Fibroblast of the aortic adventitia (primary cell): ENCODE results near the gene THRA. TPM values are rescaled to one million over a fixed set of nuclear protein-coding genes. Genes with fewer than 3 reads are reported as not detected.
A peak's percentile ranks its signal among the peaks of the same experiment; 100 is the strongest.

ENCODE experiments used
- DNase-seq: peaks from one replicate; pipeline ENCODE4 v3.0.0-alpha.2; 2010; ENCODE audit warnings: low read depth
- H3K4me3 ChIP-seq: 2 replicates; pipeline ENCODE4 v1.5.1; 2011; ENCODE audit warnings: low read depth, mild to moderate bottlenecking, control low read depth, low read length, moderate library complexity
- total RNA-seq: library from RNA; depleted of rRNA; stranded (reverse); fragments of >200 nt; gene quantifications from 2 replicates; pipeline ENCODE4 v1.2.3, GENCODE V29; 2012; ENCODE audit warnings: low replicate concordance
- TF ChIP-seq, protein P1 (sequence below): IDR thresholded peaks from 2 replicates; pipeline ENCODE4 v1.5.1; 2011; ENCODE audit warnings: mild to moderate bottlenecking, low read length, control low read depth, inconsistent platforms; ENCODE audit not compliant: insufficient read depth

THRA gene
- total RNA-seq, 1 donor: 23.0 TPM

DNA sequence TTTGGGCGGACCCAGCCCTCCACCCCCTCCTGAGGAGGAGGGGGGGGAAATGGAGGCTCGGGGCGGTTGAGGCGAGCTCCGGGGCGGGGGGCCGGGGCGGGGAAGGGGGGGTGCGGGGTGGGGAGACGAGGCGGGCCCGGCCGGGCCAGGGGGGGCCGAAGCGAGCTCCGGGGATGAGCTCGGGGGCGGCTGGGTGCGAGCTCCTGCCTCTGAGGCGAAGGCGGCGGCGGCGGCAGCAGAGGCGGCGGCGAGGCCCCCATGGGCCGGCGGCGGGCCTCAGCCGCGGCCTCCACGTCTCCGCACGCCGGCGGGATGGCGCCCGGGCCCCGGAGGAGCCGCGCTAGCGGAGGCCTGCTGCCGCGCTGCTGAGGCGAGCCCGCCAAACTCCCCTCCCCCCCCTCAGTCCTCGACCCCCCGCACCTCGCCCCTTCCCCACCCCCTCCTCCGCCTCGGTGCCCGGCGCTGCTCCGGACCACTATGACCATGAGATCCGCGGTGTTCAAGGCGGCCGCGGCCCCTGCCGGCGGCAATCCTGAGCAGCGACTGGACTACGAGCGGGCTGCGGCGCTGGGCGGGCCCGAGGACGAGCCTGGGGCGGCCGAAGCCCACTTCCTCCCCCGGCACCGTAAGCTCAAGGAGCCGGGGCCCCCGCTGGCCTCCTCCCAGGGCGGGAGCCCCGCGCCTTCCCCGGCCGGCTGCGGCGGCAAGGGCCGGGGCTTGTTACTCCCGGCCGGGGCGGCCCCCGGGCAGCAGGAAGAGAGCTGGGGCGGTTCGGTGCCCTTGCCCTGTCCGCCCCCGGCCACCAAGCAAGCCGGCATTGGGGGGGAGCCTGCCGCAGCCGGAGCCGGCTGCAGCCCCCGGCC lies 59.6 kb downstream of the THRA start:
- DNase-seq: no peak
- TF ChIP-seq, protein P1, sequence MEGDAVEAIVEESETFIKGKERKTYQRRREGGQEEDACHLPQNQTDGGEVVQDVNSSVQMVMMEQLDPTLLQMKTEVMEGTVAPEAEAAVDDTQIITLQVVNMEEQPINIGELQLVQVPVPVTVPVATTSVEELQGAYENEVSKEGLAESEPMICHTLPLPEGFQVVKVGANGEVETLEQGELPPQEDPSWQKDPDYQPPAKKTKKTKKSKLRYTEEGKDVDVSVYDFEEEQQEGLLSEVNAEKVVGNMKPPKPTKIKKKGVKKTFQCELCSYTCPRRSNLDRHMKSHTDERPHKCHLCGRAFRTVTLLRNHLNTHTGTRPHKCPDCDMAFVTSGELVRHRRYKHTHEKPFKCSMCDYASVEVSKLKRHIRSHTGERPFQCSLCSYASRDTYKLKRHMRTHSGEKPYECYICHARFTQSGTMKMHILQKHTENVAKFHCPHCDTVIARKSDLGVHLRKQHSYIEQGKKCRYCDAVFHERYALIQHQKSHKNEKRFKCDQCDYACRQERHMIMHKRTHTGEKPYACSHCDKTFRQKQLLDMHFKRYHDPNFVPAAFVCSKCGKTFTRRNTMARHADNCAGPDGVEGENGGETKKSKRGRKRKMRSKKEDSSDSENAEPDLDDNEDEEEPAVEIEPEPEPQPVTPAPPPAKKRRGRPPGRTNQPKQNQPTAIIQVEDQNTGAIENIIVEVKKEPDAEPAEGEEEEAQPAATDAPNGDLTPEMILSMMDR: peak; percentile 41
- H3K4me3 ChIP-seq: peak overlapping the region; percentile 96

DNA sequence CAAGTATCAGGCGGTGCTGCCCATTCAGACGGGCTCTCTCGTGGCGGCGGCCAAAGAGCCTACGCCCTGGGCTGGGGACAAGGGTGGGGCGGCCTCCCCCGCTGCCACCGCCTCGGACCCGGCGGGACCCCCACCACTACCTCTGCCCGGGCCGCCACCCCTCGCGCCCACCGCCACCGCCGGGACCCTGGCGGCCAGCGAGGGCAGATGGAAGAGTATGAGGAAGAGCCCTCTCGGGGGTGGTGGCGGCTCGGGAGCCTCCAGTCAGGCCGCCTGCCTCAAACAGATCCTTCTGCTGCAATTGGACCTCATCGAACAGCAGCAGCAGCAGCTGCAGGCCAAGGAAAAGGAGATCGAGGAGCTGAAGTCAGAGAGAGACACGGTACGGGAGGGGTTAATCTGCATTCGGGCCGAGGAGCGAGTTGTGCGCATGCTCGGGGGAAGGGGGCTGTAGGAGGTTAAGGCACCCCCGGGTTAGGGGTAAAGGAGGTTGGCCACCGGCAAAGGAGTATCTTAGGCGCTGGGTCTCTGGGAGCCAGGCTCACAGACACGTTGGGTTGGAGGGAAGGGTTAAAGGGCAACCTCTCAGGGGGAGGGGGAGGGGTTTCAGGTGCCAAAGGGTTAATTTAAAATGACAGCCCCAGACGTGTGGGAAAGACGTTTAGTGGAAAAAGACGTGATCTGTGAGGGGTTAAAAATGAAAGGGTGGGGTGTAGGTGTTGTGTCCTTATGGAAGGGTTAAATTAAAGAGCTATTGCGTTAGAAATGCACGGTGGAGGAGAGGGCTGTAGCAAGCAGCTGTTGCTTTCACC lies 60.4 kb downstream of the THRA start:
- H3K4me3 ChIP-seq: peak overlapping the region; percentile 96
- peak; percentile 55 for DNase-seq
- TF ChIP-seq, protein P1: no peak

DNA sequence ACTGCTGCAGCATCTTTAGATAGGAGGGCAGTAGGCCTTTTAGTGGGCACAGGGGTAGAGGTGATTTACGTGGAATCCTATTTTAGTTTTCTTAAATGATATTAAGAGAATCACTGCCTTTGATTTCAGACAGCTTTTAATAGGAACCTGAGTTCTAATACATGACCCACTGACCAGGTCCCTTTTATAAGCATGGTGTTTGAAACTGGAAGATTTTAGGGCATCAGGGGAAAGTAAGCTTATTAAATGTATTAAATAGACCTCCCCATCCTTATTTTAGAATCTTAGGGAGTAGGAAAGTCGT lies 61.0 kb downstream of the THRA start:
- peak overlapping the region; percentile 96 for H3K4me3 ChIP-seq
- no peak for DNase-seq
- TF ChIP-seq, protein P1: no peak

DNA sequence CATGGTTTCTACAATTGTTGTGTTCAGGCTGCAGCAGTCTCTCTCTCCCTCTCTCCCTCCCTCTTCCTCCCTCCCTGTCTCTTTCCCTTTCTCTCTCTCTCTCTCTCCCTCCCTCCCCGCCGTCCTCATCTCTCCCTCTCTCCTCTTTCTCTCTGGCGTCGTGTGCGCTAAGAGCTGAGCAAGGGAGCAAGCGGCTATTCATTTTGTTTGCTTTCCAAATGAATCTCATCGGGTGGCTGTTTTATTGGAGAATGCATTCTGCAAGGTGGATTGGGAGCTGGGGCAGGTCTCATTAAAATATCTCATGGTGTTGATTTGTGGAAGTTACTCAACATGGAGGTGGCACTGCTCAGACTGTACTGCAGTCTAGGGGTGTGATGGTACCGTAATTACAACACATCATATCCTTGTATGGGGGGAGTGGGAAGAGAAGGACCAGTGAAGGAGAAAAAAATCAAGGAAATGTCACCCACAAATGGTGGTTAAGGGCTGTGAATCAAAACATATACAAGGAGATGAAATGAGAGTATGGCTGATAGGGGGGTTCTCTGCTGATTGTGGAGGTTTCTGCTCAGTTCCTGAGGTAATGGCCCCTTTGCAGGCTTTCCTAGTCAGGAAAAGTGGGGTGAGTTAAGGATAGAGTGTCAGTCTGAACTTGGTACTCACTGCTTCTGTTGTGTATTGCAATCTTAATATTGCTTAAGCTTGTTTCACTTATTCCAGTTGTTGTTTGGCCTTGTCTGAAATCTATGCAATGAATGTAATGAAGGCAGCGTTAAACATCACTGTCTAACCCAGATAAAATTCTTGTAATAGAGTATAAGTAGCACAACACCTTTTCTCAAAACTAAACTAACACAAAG lies 61.7 kb downstream of the THRA start:
- TF ChIP-seq, protein P1: no peak
- peak overlapping the region; percentile 96 for H3K4me3 ChIP-seq
- DNase-seq: peak; percentile 55

DNA sequence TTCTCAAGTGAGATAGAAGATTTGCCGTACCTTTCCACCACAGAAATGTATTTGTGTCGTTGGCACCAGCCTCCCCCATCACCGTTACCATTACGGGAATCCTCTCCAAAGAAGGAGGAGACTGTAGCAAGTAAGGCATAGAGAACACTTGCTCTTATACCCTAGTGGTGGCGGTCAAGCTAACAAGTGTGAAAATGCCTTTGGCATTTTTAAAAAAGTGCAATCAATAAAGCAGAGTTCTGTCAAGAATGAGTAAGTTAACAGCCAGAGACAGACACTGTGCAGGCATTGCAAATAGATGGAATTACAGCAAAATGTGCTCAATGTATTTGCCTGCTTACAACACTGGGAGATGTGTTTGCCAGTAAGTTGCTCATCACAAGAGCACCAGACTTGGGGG lies 66.7 kb downstream of the THRA start:
- TF ChIP-seq, protein P1: no peak
- no peak overlapping the region for H3K4me3 ChIP-seq
- DNase-seq: no peak

DNA sequence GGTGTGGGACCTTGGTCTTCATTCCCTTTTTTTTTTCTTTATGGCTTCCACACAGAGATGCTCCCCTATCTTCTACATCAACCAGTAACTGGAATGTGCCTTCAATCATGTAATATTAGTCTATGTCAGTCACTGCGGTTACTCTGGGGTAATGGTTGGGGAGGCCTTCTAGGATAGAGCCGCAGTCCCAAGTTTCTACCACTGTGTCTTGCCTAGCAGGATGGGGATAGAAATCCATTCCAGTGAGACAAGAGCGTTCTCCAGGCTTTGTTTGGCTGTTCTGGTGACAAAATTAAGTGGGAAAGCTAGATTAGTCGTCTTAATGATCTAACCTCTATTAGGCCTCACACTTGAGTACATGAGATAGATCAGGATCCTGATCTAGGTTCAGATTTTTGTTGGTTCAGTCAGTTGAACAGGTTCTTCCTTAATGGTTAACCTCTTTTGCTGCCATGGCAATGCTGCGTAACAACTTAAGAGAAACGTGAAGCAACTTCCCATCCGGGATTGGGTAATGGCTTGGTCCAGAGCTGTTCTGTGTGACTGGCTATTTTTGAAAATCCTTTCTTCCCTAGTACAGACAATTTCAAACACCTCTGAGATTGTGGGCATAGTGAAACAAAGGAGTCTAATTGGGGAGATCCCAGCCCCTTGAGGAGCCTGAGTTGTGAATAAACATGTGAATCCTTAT lies 67.7 kb downstream of the THRA start:
- TF ChIP-seq, protein P1: no peak
- no peak overlapping the region for H3K4me3 ChIP-seq
- DNase-seq: no peak
